Upper lobe of left lung (tissue), 6 donors: Measurements from ENCODE around the gene IKZF5. TPM values are rescaled to one million over a fixed set of nuclear protein-coding genes. Genes with fewer than 3 reads are reported as not detected.

Experiments used
- ATAC-seq, 2 donors: fragments of 200-7000 bp; cut with Tn5 transposase; one replicate each; pipeline ENCODE4 v1.9.1; 2022; ENCODE audit warnings: mild to moderate bottlenecking in 2 of 2, moderate library complexity in 2 of 2; ENCODE audit not compliant: low FRiP score in 2 of 2
- DNase-seq, 2 donors: peaks; one replicate each; pipeline ENCODE4 v3.0.0-alpha.2; 2019 to 2020
- H3K27ac ChIP-seq, 4 donors: fragments of 200-600 bp; sonication (generic); one replicate each; pipeline ENCODE4 v1.5.1; 2016 to 2019
- H3K27me3 ChIP-seq, 4 donors: fragments of 200-600 bp; sonication (generic); one replicate each; pipeline ENCODE4 v1.5.1; 2017 to 2019
- H3K36me3 ChIP-seq, 4 donors: fragments of 200-600 bp; sonication (generic); one replicate each; pipeline ENCODE4 v1.5.1; 2016 to 2019
- H3K4me1 ChIP-seq, 4 donors: fragments of 200-600 bp; sonication (generic); one replicate each; pipeline ENCODE4 v1.5.1; 2018 to 2019
- H3K4me3 ChIP-seq, 4 donors: fragments of 200-600 bp; sonication (generic); one replicate each; pipeline ENCODE4 v1.5.1; 2017 to 2019; ENCODE audit warnings: mild to moderate bottlenecking in 2 of 4, moderate library complexity in 1 of 4
- H3K9me3 ChIP-seq, 4 donors: fragments of 200-600 bp; sonication (generic); one replicate each; pipeline ENCODE4 v1.5.1; 2018 to 2019
- CTCF ChIP-seq, 6 experiments: fragments of 450-650 bp in 4 of 6; fragments of 200-600 bp in 2 of 6; sonication (generic) in 2 of 6; IDR thresholded peaks; one replicate each; pipeline ENCODE4 v1.5.1; 2016 to 2019; ENCODE audit warnings: antibody characterized with exemption in 6 of 6
- EP300 ChIP-seq, 4 donors: sonication (generic); formaldehyde crosslinking; IDR thresholded peaks; one replicate each; pipeline ENCODE4 v1.5.1; 2017; ENCODE audit warnings: antibody characterized with exemption in 4 of 4, control low read depth in 2 of 4
- POLR2A ChIP-seq, 4 donors: fragments of 450-650 bp; IDR thresholded peaks; one replicate each; pipeline ENCODE4 v1.5.1; 2016 to 2017; ENCODE audit warnings: antibody characterized with exemption in 4 of 4, mild to moderate bottlenecking in 2 of 4
- POLR2AphosphoS5 ChIP-seq, 2 donors: sonication (generic); formaldehyde crosslinking; IDR thresholded peaks; one replicate each; pipeline ENCODE4 v1.5.1; 2017; ENCODE audit warnings: antibody characterized with exemption in 2 of 2
- WGBS, 2 donors: methylation state at CpG; one replicate each; pipeline ENCODE4 v1.1.5; 2017 to 2018; 5-methylcytosine and 5-hydroxymethylcytosine counted together
- total RNA-seq, 6 donors: library from RNA; depleted of rRNA in 4 of 6; stranded (reverse); fragments of >200 nt in 4 of 6; gene quantifications; one replicate each; pipeline versions ENCODE4 v1.1.0 to v1.2.1, GENCODE V29; 2016 to 2021
- donor health status: DM: no; HTN: no; CAD: no; lungs with moderate emphysema.
- donor health status: DM: no; HTN: yes; CAD: no; lungs with severe emphysema.

IKZF5 gene
- 10 to 100 TPM in 4 of 6 donors, 1 to 10 TPM in 2; 4.9 to 19.4 (median 15.0) TPM for total RNA-seq

- Histone ChIP-seq H3K4me1 (peaks cover 15 to 45% (median 27%) of the 10 kb centered on the region in 4 donors), H3K27ac (peak within 1 kb of the TSS; percentile 93 to 95 (median 94)), H3K36me3 (no peaks in the 10 kb centered on the region), H3K4me3 (peak within 1 kb of the TSS; percentile 66 to 97 (median 75)), H3K9me3 (no peaks in the 10 kb centered on the region), H3K27me3 (no peaks in the 10 kb centered on the region)
- DNase-seq, result peak; percentile 95
- peak; percentile 99 for ATAC-seq
- WGBS, 2 donors, result 1% methylated on average over 34 to 49 of the region's 68 CpGs
- TF ChIP-seq CTCF (IDR thresholded peaks at IDR 0.05), result no peak
- TF ChIP-seq EP300 (IDR thresholded peaks at IDR 0.05), result peak in 1 of 4 donors; percentile 84
- peak; percentile 19 to 96 (median 82) for TF ChIP-seq POLR2A (IDR thresholded peaks at IDR 0.05)
- TF ChIP-seq POLR2AphosphoS5 (IDR thresholded peaks at IDR 0.05), result peak; percentile 95 to 97
These were observed at the start of gene IKZF5, which contains the start of gene ACADSB for GRCh38 chr10:123008355-123009104. Gene IKZF5 (minus strand): TSS chr10:123008795. CDS start chr10:122998625, 10,170 bp downstream. Gene ACADSB (plus strand): TSS chr10:123009006. CDS start chr10:123009030, 24 bp downstream.

GRCh38 chr10:123057968-123058367 is 49.4 kb upstream of the IKZF5 start:
- H3K27ac ChIP-seq, result no peak overlapping the region
- no peaks in the 10 kb centered on the region for H3K27me3 ChIP-seq
- H3K9me3 ChIP-seq, result no peaks in the 10 kb centered on the region
- no peak for DNase-seq
- no peak for ATAC-seq
- 95 to 96% methylated on average over 3 of the region's 3 CpGs for WGBS, 2 donors
- peaks cover 0 to 12% (median 6%) of the 10 kb centered on the region in 4 donors for H3K36me3 ChIP-seq
- TF ChIP-seq POLR2AphosphoS5 (IDR thresholded peaks at IDR 0.05) (no peak), POLR2A (IDR thresholded peaks at IDR 0.05) (no peak)
- no peak overlapping the region for H3K4me3 ChIP-seq
- no peaks in the 10 kb centered on the region for H3K4me1 ChIP-seq

- TF ChIP-seq EP300 (IDR thresholded peaks at IDR 0.05) (no peak), CTCF (IDR thresholded peaks at IDR 0.05) (no peak)
- DNase-seq (no peak), ATAC-seq (no peak)
- no peak overlapping the region for H3K27ac ChIP-seq
- 84 to 87% methylated on average over 4 of the region's 4 CpGs for WGBS, 2 donors
- H3K4me1 ChIP-seq, result no peaks in the 10 kb centered on the region
- H3K4me3 ChIP-seq, result no peak overlapping the region
- peaks cover 12 to 33% (median 17%) of the 10 kb centered on the region in 4 donors for H3K36me3 ChIP-seq
- no peaks in the 10 kb centered on the region for H3K27me3 ChIP-seq
- no peaks in the 10 kb centered on the region for H3K9me3 ChIP-seq
These were observed 37.6 kb upstream of the IKZF5 start for GRCh38 chr10:123045961-123046731.

- H3K9me3 ChIP-seq, result no peaks in the 10 kb centered on the region
- peaks cover 12 to 33% (median 15%) of the 10 kb centered on the region in 4 donors for H3K36me3 ChIP-seq
- no peaks in the 10 kb centered on the region for H3K27me3 ChIP-seq
- TF ChIP-seq POLR2A (IDR thresholded peaks at IDR 0.05), result no peak
- TF ChIP-seq EP300 (IDR thresholded peaks at IDR 0.05), result no peak
- TF ChIP-seq POLR2AphosphoS5 (IDR thresholded peaks at IDR 0.05), result no peak
- TF ChIP-seq CTCF (IDR thresholded peaks at IDR 0.05), result no peak
- ATAC-seq (no peak), DNase-seq (no peak)
- no peak overlapping the region for H3K27ac ChIP-seq
- H3K4me1 ChIP-seq, result no peaks in the 10 kb centered on the region
- no peak overlapping the region for H3K4me3 ChIP-seq
- 96 to 99% methylated on average over 2 of the region's 2 CpGs for WGBS, 2 donors
These were observed 35.8 kb upstream of the IKZF5 start for GRCh38 chr10:123044391-123044790.

GRCh38 chr10:123043409-123043925 is 34.9 kb upstream of the IKZF5 start:
- DNase-seq, result no peak
- peaks cover 12 to 30% (median 13%) of the 10 kb centered on the region in 4 donors for H3K36me3 ChIP-seq
- WGBS, 2 donors, result 30 to 31% methylated on average over 5 of the region's 5 CpGs

More at GRCh38 chr10:123043409-123043925, 34.9 kb upstream of the IKZF5 start:
- peaks cover 0 to 4% (median 0%) of the 10 kb centered on the region in 4 donors for H3K4me1 ChIP-seq
- H3K27ac ChIP-seq, result no peak overlapping the region
- no peak overlapping the region for H3K4me3 ChIP-seq
- TF ChIP-seq CTCF (IDR thresholded peaks at IDR 0.05), result peak in 5 of 6 experiments; percentile 12 to 55 (median 38)
- TF ChIP-seq EP300 (IDR thresholded peaks at IDR 0.05), result no peak
- H3K27me3 ChIP-seq, result no peaks in the 10 kb centered on the region
- no peaks in the 10 kb centered on the region for H3K9me3 ChIP-seq
- ATAC-seq, result peak in 1 of 2 donors; percentile 53
